ENCODE data around the gene CDC40.

The CDC40 gene

DNA sequence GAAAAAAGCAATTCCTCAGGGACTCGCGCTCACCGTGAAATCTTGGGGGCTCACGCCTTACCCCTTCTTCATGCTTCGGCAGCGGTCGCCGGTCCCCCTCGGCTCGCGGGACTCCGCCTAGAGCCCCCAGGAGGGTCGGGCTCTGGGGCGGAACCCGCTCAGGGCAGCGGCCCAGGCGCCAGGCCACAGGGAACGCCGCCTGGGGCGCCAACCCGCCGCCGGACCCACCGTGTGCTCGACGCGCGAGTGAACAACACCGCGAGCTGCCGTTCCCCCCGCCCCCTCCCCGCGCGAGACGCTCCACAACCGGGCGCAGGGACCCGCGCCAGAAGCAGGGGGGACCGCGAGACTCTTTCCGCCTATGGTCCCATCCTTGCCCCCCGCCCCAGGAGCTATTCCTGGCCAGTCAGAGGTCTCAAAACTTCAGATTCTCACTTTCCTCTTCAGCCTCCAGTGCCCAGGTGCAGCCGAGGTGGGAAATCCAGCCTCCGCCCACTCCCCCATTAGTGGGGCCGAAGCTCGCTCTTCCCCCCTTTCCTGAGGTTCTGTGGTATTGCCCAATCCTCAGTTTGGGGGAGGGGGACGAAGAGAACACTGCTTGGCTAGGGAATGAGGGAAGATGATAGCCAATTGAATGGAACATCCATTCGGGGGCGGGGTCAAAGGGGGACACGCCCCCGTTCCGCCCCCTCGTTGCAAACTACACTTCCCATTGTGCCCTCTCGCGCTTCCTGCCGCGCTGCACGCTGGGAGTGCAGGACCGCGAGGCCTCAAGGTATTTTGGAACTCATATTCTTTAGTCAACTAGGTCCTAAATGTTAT, 610 bp upstream of the CDC40 start, which contains the start of gene WASF1:
Gene WASF1 (minus strand): TSS at position 265 of the 822 bp plus-strand sequence. CDS start 52,069 bp downstream, outside the sequence.
- Histone ChIP-seq H3K36me3 (ENCODE audit: insufficient read depth, low read length) (no peaks in the 10 kb centered on the region), H3K27ac (ENCODE audit: low read depth, low read length) (peak within 1 kb of the TSS; percentile 82), H3K4me1 (ENCODE audit: control insufficient read depth, insufficient read depth, low read length, unreplicated experiment) (peaks cover 42% of the 10 kb centered on the region), H3K79me2 (ENCODE audit: control insufficient read depth, insufficient read depth, low read length, unreplicated experiment) (peaks cover 77% of the 10 kb centered on the region), H3K27me3 (ENCODE audit: insufficient read depth, low read length) (no peaks in the 10 kb centered on the region), H2AFZ (ENCODE audit: low read length, unreplicated experiment) (peak within 1 kb of the TSS; percentile 84), H3K4me3 (ENCODE audit: low read depth, low read length) (peak within 1 kb of the TSS; percentile 89)

DNA sequence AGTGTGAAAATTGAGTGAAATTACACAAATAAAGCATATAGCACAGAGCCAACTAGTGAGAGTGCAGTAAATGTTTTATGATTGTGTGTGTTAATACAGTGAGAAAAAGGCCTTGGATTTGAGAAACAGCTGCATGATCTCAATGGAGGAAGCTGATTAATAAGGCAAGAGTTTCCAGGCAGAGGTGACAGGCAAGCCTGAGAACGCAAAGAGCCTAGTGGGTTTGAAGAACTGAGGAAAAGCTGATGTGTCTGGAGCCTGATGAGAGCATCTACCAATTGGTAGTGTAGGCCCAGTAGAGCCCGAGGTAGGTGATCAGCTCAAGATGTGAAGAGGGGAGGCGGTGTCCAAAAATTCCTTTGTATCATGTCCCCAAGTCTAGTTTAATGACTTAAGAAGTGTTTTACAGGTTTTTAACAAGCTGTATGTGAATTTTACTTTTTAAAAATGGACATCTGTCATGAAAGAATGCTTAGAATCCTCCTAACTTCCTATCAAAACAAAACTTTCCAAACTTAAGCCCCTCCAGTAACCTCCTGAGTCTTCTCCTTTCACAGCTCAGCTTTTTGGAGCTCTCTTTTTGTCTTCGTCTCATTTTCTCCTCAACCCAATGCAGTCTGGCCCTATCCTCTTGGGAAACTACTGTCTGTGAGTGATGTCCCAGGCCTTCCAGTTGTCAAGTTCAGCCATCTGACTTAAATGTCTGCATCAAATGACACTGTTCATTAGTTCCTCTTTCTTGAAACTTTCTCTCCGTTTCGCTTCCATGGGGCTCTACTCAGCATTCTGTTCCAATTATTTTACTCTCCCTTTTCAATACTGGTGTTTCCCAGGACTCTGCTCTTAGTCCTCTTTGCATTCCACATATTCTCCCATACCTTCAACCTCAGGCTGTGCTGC, 1.2 kb downstream of the CDC40 start:
- Histone ChIP-seq H3K79me2 (ENCODE audit: control insufficient read depth, insufficient read depth, low read length, unreplicated experiment) (peaks cover 81% of the 10 kb centered on the region), H2AFZ (ENCODE audit: low read length, unreplicated experiment) (no peak overlapping the region), H3K27ac (ENCODE audit: low read depth, low read length) (no peak overlapping the region), H3K36me3 (ENCODE audit: insufficient read depth, low read length) (no peaks in the 10 kb centered on the region; the same call in 1 of the 2 replicates), H3K27me3 (ENCODE audit: insufficient read depth, low read length) (no peaks in the 10 kb centered on the region), H3K4me1 (ENCODE audit: control insufficient read depth, insufficient read depth, low read length, unreplicated experiment) (peaks cover 45% of the 10 kb centered on the region), H3K4me3 (ENCODE audit: low read depth, low read length) (peak overlapping the region; percentile 89)

DNA sequence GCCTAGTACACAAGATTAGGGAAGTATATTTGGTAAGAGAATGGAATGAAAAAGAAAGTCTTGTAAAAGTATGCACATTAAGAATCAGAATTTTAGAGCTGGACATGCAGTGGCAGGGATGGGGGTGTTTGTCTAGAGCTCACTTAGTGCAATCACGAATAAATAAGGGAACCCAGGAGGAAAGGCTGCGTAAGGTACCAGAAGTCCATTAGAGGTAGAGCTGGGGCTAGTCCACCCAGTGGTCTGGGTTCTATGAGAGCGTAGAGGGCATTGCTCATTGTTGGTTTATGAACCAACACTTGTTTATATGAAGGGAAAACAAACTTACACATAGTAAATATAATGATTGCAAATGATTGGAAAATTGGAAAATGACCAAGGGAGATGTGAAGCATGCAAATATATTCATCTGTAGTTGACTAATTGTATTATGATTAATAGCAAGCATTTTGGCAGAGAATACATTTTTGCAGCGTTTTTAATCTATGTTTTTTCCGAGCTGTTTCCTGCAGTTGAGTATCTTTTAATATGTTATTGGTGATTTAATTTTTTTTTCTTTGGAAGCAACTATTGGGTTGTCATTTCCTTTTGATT, 3.2 kb downstream of the CDC40 start:
- Histone ChIP-seq H3K27me3 (ENCODE audit: insufficient read depth, low read length) (no peaks in the 10 kb centered on the region), H2AFZ (ENCODE audit: low read length, unreplicated experiment) (no peak overlapping the region), H3K4me3 (ENCODE audit: low read depth, low read length) (0 out of 2 replicates have a peak overlapping the region, but pooled peaks have one; percentile 2), H3K4me1 (ENCODE audit: control insufficient read depth, insufficient read depth, low read length, unreplicated experiment) (peaks cover 34% of the 10 kb centered on the region), H3K27ac (ENCODE audit: low read depth, low read length) (no peak overlapping the region), H3K79me2 (ENCODE audit: control insufficient read depth, insufficient read depth, low read length, unreplicated experiment) (peaks cover 87% of the 10 kb centered on the region), H3K36me3 (ENCODE audit: insufficient read depth, low read length) (no peaks in the 10 kb centered on the region; the same call in none of the 2 replicates)

DNA sequence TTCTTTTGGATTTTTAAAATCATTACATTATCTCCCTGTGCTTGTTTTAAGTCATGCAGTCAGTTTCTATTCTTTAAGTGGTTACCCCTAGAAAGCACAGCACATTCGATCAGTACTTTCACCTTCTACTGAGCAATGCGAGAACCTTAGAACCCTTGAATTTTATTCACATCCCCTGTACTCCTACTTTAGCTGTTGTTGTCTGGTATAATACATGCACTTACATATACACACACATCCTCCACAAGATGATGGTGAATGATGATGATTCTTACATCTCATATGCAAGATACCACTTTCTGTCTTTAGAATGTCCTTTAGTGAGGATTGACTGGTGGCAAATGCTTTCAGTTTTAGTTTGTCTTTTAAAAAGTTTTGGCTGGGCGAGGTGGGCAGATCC, 5.7 kb downstream of the CDC40 start:
- Histone ChIP-seq H3K27ac (ENCODE audit: low read depth, low read length) (no peak overlapping the region), H3K4me1 (ENCODE audit: control insufficient read depth, insufficient read depth, low read length, unreplicated experiment) (peaks cover 34% of the 10 kb centered on the region), H3K4me3 (ENCODE audit: low read depth, low read length) (peak overlapping the region; percentile 11; the same call in 1 of the 2 replicates), H2AFZ (ENCODE audit: low read length, unreplicated experiment) (no peak overlapping the region), H3K79me2 (ENCODE audit: control insufficient read depth, insufficient read depth, low read length, unreplicated experiment) (peaks cover 93% of the 10 kb centered on the region), H3K36me3 (ENCODE audit: insufficient read depth, low read length) (no peaks in the 10 kb centered on the region; the same call in none of the 2 replicates), H3K27me3 (ENCODE audit: insufficient read depth, low read length) (no peaks in the 10 kb centered on the region)

DNA sequence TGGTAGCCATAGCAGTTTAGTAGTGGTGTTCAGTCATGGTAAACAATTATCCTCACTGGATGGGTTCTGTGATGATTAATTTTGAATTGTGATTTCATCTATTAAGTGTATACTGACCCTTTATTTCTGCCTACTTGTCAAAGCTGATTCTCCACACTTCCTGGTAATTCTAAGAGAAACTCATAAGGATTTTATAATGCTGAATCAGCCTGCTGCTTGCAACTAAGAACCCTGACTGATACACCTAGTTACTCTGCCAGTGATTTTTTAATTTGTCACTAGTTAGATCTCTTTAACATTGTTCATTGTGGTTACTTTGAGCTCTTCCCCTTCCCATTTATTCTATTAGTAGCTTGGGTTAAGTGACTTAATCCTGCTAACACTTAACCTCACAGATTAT, 8.6 kb downstream of the CDC40 start:
- no peak overlapping the region for H2AFZ ChIP-seq (ENCODE audit: low read length, unreplicated experiment)
- H3K4me1 ChIP-seq (ENCODE audit: control insufficient read depth, insufficient read depth, low read length, unreplicated experiment) = peaks cover 11% of the 10 kb centered on the region
- H3K27ac ChIP-seq (ENCODE audit: low read depth, low read length) = no peak overlapping the region
- H3K4me3 ChIP-seq (ENCODE audit: low read depth, low read length) = no peak overlapping the region
- peaks cover 2% of the 10 kb centered on the region for H3K36me3 ChIP-seq (ENCODE audit: insufficient read depth, low read length)
- H3K27me3 ChIP-seq (ENCODE audit: insufficient read depth, low read length) = no peaks in the 10 kb centered on the region
- peaks cover 74% of the 10 kb centered on the region for H3K79me2 ChIP-seq (ENCODE audit: control insufficient read depth, insufficient read depth, low read length, unreplicated experiment)

DNA sequence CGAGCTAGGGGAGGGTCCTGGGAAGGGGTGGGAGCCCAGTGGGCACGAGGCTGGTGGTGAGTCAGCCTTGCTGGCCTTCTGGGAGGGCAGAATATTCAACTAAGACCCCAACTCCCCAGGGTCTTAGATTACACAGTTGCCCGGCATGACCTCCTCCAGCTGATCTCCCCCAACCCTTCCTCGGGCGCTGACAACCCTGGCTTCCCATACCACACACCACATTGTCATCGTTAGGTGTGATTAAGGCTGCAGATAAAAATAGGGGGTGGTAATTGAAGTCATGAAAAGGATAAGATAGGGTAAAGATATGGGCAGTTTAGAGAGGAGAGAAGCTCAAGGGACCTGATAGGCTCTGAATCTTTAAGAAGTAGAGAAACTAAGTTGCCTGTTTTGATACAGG, 10.5 kb downstream of the CDC40 start:
- peaks cover 62% of the 10 kb centered on the region for H3K79me2 ChIP-seq (ENCODE audit: control insufficient read depth, insufficient read depth, low read length, unreplicated experiment)
- no peak overlapping the region for H2AFZ ChIP-seq (ENCODE audit: low read length, unreplicated experiment)
- no peaks in the 10 kb centered on the region for H3K27me3 ChIP-seq (ENCODE audit: insufficient read depth, low read length)
- no peak overlapping the region for H3K4me3 ChIP-seq (ENCODE audit: low read depth, low read length)
- no peaks in the 10 kb centered on the region for H3K4me1 ChIP-seq (ENCODE audit: control insufficient read depth, insufficient read depth, low read length, unreplicated experiment)
- peaks cover 2% of the 10 kb centered on the region for H3K36me3 ChIP-seq (ENCODE audit: insufficient read depth, low read length)
- no peak overlapping the region for H3K27ac ChIP-seq (ENCODE audit: low read depth, low read length)

DNA sequence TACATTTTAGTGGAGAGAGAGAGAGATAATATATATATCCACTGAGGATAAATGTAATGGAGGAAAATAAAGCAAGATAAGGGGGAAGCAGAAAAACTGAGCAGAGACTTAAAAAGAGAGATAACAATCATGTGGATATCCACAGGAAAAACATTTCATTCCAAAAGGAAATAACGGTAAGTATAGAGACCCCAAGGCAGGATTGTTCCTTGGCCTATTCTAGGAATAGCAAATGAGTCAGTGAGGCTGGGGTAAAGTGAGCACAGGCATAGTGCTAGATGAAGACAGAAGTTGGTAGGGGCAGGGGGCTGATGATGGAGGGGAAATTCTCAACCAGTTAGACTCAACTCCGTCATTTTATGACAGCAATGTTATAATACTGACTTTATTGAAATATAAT, 11.2 kb downstream of the CDC40 start:
- Histone ChIP-seq H2AFZ (ENCODE audit: low read length, unreplicated experiment) (no peak overlapping the region), H3K36me3 (ENCODE audit: insufficient read depth, low read length) (peaks cover 2% of the 10 kb centered on the region), H3K4me3 (ENCODE audit: low read depth, low read length) (no peak overlapping the region), H3K27me3 (ENCODE audit: insufficient read depth, low read length) (no peaks in the 10 kb centered on the region), H3K27ac (ENCODE audit: low read depth, low read length) (no peak overlapping the region), H3K4me1 (ENCODE audit: control insufficient read depth, insufficient read depth, low read length, unreplicated experiment) (no peaks in the 10 kb centered on the region), H3K79me2 (ENCODE audit: control insufficient read depth, insufficient read depth, low read length, unreplicated experiment) (peaks cover 59% of the 10 kb centered on the region)

DNA sequence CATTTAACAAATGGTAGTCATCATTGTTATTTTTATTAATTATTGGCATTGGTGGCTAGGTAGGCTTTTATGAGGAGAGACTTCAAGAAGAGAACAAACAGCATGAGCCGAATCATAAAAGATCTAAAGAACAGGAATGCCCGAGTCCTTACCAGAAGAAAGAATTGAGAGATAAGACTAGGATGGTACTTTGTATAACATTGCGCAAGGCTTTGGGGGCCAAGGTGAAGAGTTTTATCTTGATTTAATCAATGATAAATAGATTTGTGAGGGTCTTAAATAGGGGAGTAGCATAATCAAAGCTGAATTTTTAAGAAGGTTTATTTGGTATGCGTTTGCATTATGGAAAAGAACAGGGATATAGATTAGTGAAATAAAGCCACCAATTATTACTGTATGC, 15.4 kb downstream of the CDC40 start:
- H3K36me3 ChIP-seq (ENCODE audit: insufficient read depth, low read length) = peaks cover 9% of the 10 kb centered on the region
- no peak overlapping the region for H2AFZ ChIP-seq (ENCODE audit: low read length, unreplicated experiment)
- H3K27ac ChIP-seq (ENCODE audit: low read depth, low read length) = no peak overlapping the region
- H3K4me1 ChIP-seq (ENCODE audit: control insufficient read depth, insufficient read depth, low read length, unreplicated experiment) = no peaks in the 10 kb centered on the region
- no peak overlapping the region for H3K4me3 ChIP-seq (ENCODE audit: low read depth, low read length)
- peaks cover 32% of the 10 kb centered on the region for H3K79me2 ChIP-seq (ENCODE audit: control insufficient read depth, insufficient read depth, low read length, unreplicated experiment)
- no peaks in the 10 kb centered on the region for H3K27me3 ChIP-seq (ENCODE audit: insufficient read depth, low read length)

DNA sequence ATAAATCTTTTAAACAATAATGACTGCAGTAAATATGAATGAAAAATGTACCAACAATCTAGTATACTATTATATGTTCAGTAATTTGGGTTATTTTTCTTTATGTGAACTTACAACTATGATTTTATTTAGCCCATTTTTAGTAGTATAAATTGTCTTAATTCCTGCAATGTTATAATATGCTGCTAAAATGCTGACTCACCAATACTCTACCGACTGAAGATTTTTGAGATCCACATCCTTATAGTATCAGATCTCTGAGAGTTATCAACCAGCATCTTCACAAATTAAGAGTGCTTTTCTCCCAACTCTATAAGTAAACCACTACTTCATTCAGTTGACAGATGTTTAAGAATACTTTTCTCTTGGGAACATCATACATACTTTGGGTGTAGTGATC, 16.6 kb downstream of the CDC40 start:
- H3K4me3 ChIP-seq (ENCODE audit: low read depth, low read length) = no peak overlapping the region
- peaks cover 9% of the 10 kb centered on the region for H3K36me3 ChIP-seq (ENCODE audit: insufficient read depth, low read length)
- no peak overlapping the region for H3K27ac ChIP-seq (ENCODE audit: low read depth, low read length)
- no peaks in the 10 kb centered on the region for H3K27me3 ChIP-seq (ENCODE audit: insufficient read depth, low read length)
- H3K4me1 ChIP-seq (ENCODE audit: control insufficient read depth, insufficient read depth, low read length, unreplicated experiment) = no peaks in the 10 kb centered on the region
- peaks cover 29% of the 10 kb centered on the region for H3K79me2 ChIP-seq (ENCODE audit: control insufficient read depth, insufficient read depth, low read length, unreplicated experiment)
- H2AFZ ChIP-seq (ENCODE audit: low read length, unreplicated experiment) = no peak overlapping the region

DNA sequence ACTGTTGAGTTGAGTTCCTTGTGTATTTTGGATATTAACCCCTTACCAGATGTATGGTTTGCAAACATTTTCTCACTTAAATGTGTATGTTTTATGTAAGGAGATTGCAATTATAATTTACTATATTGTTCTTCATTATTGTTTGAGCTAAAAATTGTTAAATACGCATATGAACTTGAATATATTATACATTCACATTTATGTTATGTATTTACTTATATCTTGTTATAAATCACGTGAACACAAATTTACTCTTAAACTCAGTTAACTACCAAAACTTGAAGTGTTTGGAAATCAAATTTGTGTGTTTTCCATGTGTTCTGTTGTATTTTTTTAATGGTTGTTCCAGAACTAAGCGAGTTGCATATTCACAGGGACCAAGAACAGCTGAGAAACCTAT, 18.3 kb downstream of the CDC40 start:
- no peak overlapping the region for H2AFZ ChIP-seq (ENCODE audit: low read length, unreplicated experiment)
- no peak overlapping the region for H3K27ac ChIP-seq (ENCODE audit: low read depth, low read length)
- H3K36me3 ChIP-seq (ENCODE audit: insufficient read depth, low read length) = peaks cover 8% of the 10 kb centered on the region
- peaks cover 24% of the 10 kb centered on the region for H3K79me2 ChIP-seq (ENCODE audit: control insufficient read depth, insufficient read depth, low read length, unreplicated experiment)
- H3K4me1 ChIP-seq (ENCODE audit: control insufficient read depth, insufficient read depth, low read length, unreplicated experiment) = no peaks in the 10 kb centered on the region
- no peak overlapping the region for H3K4me3 ChIP-seq (ENCODE audit: low read depth, low read length)
- no peaks in the 10 kb centered on the region for H3K27me3 ChIP-seq (ENCODE audit: insufficient read depth, low read length)

Measured in ACC112 (cell line).